HG03521 (cell line): Measurements from ENCODE around the gene ABCA2.

ENCODE experiments used
- ATAC-seq: cut with Tn5 transposase; IDR thresholded peaks from one replicate; pipeline ENCODE4 v1.9.1; 2021; ENCODE audit warnings: mild to moderate bottlenecking, moderate library complexity; ENCODE audit not compliant: unreplicated experiment

Gene ABCA2

GRCh38 chr9:136982232-136983051, 45.6 kb downstream of the ABCA2 start, which contains the start of gene LCNL1:
LCNL1 (plus strand) TSS chr9:136982993; CDS start chr9:136983587, 594 bp downstream.
- ATAC-seq, result no peak

GRCh38 chr9:136981588-136982231, 46.3 kb downstream of the ABCA2 start:
- no peak for ATAC-seq

- no peak for ATAC-seq
These were observed 47.2 kb downstream of the ABCA2 start for GRCh38 chr9:136980669-136981478.

- ATAC-seq, result no peak
These were observed 48.1 kb downstream of the ABCA2 start for GRCh38 chr9:136979769-136980587.

GRCh38 chr9:136978865-136979544, 49.0 kb downstream of the ABCA2 start:
- ATAC-seq, result no peak

- ATAC-seq, result no peak
These were observed 49.8 kb downstream of the ABCA2 start for GRCh38 chr9:136978073-136978864.

GRCh38 chr9:136977649-136978072, 50.4 kb downstream of the ABCA2 start:
- ATAC-seq, result no peak

DNA sequence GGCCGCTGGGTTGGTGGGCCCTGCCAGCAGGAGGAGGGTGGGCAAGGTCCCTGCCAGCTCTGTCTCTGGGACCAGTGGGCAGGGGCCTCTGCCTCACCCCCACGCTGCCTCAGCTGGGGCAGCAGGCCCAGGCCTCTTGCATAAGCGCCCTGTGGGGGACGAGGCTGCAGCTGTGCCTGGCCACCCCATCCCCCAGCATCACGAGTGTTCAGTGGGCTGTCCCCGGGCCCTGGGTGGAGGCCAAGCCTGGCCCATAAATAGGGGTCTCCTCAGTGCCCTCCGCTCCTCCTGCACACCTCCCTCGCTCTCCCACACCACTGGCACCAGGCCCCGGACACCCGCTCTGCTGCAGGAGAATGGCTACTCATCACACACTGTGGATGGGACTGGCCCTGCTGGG, 50.8 kb downstream of the ABCA2 start, which contains the start of gene PTGDS:
Gene PTGDS (plus strand): TSS at position 282 of the 400 bp plus-strand sequence. CDS start 75 bp downstream, at position 357.
- ATAC-seq, result no peak

DNA sequence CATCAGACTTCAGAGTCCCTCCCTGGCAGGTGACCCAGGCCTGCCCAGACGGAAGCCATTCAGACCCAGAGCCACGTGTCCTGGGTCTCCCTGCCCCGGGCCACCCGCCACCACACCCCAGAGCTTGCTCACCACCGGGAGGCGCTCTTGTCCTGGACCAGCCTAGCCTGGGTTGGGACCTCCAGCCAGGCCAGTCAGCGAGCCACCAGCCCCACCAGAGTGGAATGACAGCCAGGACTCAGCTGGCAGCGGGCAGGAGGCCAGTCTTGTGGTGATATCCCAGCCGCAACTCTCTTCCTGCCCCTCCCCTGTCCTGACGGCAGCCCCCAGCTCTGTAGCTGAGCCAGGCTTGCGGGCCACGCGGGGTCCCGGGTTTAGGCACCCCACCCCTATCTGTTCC, 52.4 kb downstream of the ABCA2 start:
- no peak for ATAC-seq

GRCh38 chr9:136974817-136975535, 53.1 kb downstream of the ABCA2 start:
- ATAC-seq, result no peak

DNA sequence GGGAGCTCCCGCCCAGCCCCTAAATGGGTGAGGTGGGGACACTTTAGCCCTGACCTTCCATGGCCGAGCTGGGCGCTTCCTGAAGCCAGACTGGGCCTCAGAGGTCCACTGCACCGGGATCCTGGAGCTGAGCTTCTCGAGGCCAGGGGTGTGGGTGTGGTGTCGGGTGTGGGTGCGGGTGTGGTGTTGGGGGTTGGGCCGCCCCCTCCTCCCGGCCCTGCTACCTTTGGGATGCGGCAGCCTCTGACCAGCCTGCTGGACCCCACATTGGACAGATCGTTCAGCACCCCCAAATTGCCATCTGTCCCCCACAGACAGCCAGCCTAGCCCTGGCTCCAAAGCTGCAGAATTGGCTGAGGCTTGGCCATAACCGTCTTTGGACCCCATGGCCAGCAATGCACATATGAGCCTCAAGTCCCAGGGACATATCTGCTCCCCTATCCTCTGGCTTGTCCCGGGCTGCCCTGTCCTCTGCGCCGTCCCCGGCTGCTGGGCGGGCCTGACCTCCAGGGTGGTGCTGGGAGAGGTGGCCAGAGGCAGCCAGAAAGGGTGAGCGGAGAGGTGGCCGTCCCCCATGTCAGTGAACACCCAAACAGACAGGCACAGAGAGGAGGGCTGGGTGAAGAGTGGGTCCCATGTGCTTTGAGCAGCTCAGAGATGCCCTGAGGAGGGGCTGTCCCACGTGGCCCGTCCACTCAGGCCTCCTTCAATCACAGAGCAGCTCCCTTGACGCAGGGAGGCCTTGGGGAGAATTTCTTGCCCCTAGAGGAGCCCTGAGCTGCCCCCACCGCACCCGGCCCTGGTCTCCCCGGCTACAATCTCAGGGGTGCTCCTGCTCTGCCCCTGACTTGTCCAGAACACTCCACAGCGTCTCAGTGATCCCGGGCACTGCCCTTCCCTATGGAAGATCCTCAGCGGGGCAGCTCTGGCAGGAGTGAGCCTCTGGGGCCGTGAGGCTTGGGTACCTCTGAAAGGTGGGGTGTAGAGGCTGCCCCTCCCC, 54.1 kb downstream of the ABCA2 start:
- no peak for ATAC-seq

DNA sequence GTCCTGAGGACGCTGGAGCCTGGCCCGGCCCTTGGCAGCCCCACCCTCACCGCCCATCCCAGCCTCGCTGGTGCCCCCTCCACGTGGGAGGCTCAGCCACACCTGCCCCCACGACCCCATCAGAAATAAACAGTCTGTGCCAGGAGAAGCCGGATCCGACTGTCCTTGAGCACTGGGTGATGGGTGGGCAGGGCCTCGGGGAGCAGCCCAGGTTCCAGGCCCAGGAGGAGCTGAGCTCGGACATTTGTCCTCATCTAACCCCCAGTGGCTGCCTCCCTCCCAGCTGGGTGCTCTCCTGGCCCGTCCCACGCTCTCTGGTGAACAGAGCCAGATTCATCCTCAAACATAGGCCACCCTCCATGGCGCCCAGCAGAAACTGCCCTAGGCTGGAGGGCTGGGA, 55.3 kb downstream of the ABCA2 start:
- no peak for ATAC-seq

DNA sequence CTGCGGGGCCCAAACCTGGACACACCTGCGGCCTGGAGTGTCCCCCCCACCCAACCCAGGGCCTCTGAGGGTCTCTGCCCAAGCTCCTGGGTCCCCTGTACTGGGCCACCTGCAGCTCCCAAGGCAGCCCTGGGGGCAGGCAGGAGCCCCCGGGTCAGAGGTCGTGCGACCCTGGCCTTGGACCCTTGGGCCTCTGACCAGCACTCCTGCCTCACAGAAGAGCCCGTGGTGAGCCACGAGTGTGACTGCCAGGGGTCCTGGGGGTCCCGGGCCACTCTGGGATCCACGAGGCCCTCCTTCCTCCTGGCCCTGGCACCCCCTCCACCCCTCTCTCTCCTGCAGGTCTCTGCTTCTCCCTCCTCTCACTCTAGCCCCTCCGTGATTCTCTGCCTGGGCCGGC, 55.7 kb downstream of the ABCA2 start:
- no peak for ATAC-seq

GRCh38 chr9:136971746-136972145, 56.3 kb downstream of the ABCA2 start:
- no peak for ATAC-seq

GRCh38 chr9:136970361-136970760, 57.7 kb downstream of the ABCA2 start:
- ATAC-seq, result no peak

DNA sequence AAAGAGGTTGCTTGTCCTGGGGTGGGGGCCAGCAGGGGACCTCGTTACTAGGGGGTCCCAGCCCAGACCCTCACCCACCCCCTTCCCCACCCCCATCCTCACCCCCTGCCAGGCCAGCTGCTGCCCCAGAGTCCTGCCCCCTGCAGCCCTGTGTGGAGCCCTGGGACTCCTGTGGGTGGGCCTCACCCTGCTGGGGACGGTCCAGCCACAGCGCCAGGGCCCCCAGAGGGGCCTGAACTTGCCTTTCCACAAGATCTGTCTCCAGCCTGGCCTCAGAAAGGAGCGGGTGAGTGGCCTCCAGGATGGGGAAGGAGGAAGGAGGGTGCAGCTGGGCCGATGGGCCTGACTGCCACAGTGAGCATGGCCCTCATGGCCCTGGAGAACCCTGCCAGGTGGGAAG, 58.3 kb downstream of the ABCA2 start:
- no peak for ATAC-seq

GRCh38 chr9:136969150-136969549, 58.9 kb downstream of the ABCA2 start:
- no peak for ATAC-seq
